Activated CD4-positive, alpha-beta memory T cell treated with anti-CD3 and anti-CD28 coated beads, Interleukin-2, amount 10 ng/mL, durations not matched to agents 7 days and 5 days (primary cell): ENCODE data around the gene CAPN12. TPM values are rescaled to one million over a fixed set of nuclear protein-coding genes. Genes with fewer than 3 reads are reported as not detected.

Experiments used
- CTCF ChIA-PET: fragments of 350-600 bp; sonication (Branson Sonifier 250); formaldehyde crosslinking; loops from one replicate; lab custom pipeline; 2021; ENCODE audit warnings: antibody characterized with exemption, inconsistent platforms; lab: Charles Lee
- POLR2A ChIA-PET: fragments of 350-600 bp; sonication (Branson Sonifier 250); formaldehyde crosslinking; loops from one replicate; lab custom pipeline; 2021; ENCODE audit warnings: antibody characterized with exemption; lab: Charles Lee
- DNase-seq: peaks from one replicate; pipeline ENCODE4 v3.0.0-alpha.2; 2020
- H3K27ac Mint-ChIP-seq: one replicate; pipeline ENCODE4 v1.8.0; 2021; ENCODE audit warnings: mild to moderate bottlenecking, mixed read lengths
- H3K27me3 Mint-ChIP-seq: one replicate; pipeline ENCODE4 v1.8.0; 2021; ENCODE audit warnings: mixed read lengths
- H3K36me3 Mint-ChIP-seq: one replicate; pipeline ENCODE4 v1.8.0; 2021; ENCODE audit warnings: low read depth, mixed read lengths
- H3K4me1 Mint-ChIP-seq: one replicate; pipeline ENCODE4 v1.8.0; 2021; ENCODE audit warnings: mixed read lengths
- H3K4me3 Mint-ChIP-seq: one replicate; pipeline ENCODE4 v1.8.0; 2021; ENCODE audit warnings: mild to moderate bottlenecking, mixed read lengths
- H3K9me3 Mint-ChIP-seq: one replicate; pipeline ENCODE4 v1.8.0; 2021; ENCODE audit warnings: mixed read lengths
- total RNA-seq, 2 experiments: library from RNA; stranded (reverse); gene quantifications; one replicate each; pipeline ENCODE4 v1.2.3, GENCODE V29; 2021

CAPN12 gene
- total RNA-seq, 2 experiments from 2014 or later: 22.9 to 24.9 TPM

- H3K9me3 Mint-ChIP-seq: no peaks in the 10 kb centered on the region
- peak overlapping the region; percentile 40 for H3K27ac Mint-ChIP-seq
- peaks cover 16% of the 10 kb centered on the region for H3K4me1 Mint-ChIP-seq
- no peaks in the 10 kb centered on the region for H3K27me3 Mint-ChIP-seq
- DNase-seq: no peak
- CTCF ChIA-PET: interaction anchor here (0.7 kb wide), 1 partner anchor 109 kb away, joined by 4 read pairs; no protein-coding TSS in a partner anchor
- H3K4me3 Mint-ChIP-seq: no peak overlapping the region
- POLR2A ChIA-PET: interaction anchor here (0.7 to 2.5 kb wide), 5 partner anchors 9 to 327 kb away, joined by 3 to 10 read pairs (median 4); no protein-coding TSS in a partner anchor
- H3K36me3 Mint-ChIP-seq: peaks cover 59% of the 10 kb centered on the region
Observed at GRCh38 chr19:38726284-38726673, 18.0 kb downstream of the CAPN12 start.

DNA sequence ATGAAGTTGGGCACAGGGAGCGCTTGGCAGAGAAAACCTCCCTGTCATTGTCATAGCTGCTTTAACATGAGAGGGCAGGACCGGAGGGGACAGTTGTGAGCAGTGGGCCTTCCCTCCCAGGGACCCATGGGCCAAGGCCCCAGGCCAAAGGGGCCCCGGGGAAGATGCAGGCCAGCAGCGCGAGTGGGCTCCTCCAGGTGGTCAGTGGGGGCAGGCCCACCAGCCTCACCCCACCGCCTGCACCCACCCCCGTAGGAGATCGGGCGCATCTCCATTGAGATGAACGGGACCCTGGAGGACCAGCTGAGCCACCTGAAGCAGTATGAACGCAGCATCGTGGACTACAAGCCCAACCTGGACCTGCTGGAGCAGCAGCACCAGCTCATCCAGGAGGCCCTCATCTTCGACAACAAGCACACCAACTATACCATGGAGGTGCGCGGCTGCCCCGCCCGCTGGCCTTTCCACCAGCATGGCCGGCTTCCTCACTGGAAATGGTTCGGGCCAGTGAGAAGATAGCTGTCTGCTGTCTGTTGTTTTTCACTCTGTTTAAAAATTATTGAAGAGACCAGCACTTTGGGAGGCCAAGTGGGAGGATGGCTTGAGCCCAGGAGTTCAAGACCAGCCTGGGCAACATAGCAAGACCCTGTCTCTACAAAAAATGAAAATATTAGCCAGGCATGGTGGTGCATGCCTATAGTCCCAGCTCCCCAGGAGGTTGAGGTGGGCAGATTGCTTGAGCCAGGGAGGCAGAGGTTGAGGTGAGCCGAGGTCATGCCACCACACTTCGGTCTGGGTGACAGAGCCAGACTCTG, 18.6 kb downstream of the CAPN12 start:
- Mint-ChIP-seq H3K27me3 (no peaks in the 10 kb centered on the region), H3K9me3 (no peaks in the 10 kb centered on the region), H3K27ac (no peak overlapping the region), H3K36me3 (peaks cover 63% of the 10 kb centered on the region), H3K4me3 (no peak overlapping the region), H3K4me1 (peaks cover 16% of the 10 kb centered on the region)
- DNase-seq: no peak
- ChIA-PET CTCF (interaction anchor here (0.7 kb wide), 1 partner anchor 110 kb away, joined by 4 read pairs; no protein-coding TSS in a partner anchor), POLR2A (interaction anchor here (0.7 to 2.5 kb wide), 7 partner anchors 9 to 326 kb away, joined by 3 to 10 read pairs (median 3); no protein-coding TSS in a partner anchor)

GRCh38 chr19:38723990-38724854, 20.1 kb downstream of the CAPN12 start:
- DNase-seq: no peak
- Mint-ChIP-seq H3K27me3 (no peaks in the 10 kb centered on the region), H3K4me3 (no peak overlapping the region), H3K36me3 (peaks cover 58% of the 10 kb centered on the region), H3K27ac (no peak overlapping the region), H3K4me1 (peaks cover 7% of the 10 kb centered on the region), H3K9me3 (no peaks in the 10 kb centered on the region)
- ChIA-PET CTCF (no interaction called here), POLR2A (interaction anchor here (1.1 to 2.5 kb wide), 4 partner anchors 11 to 125 kb away, joined by 3 to 10 read pairs (median 3); no protein-coding TSS in a partner anchor)

- no peak overlapping the region for H3K27ac Mint-ChIP-seq
- H3K4me1 Mint-ChIP-seq: peaks cover 7% of the 10 kb centered on the region
- H3K4me3 Mint-ChIP-seq: no peak overlapping the region
- H3K9me3 Mint-ChIP-seq: no peaks in the 10 kb centered on the region
- ChIA-PET POLR2A (interaction anchor here (1.2 to 2.5 kb wide), 4 partner anchors 10 to 30 kb away, joined by 3 to 10 read pairs (median 4); no protein-coding TSS in a partner anchor), CTCF (interaction anchor here (1.4 kb wide), 1 partner anchor 207 kb away, joined by 6 read pairs; the partner anchor contains the start of genes MRPS12 and SARS2)
- DNase-seq: no peak
- H3K36me3 Mint-ChIP-seq: peaks cover 65% of the 10 kb centered on the region
- no peaks in the 10 kb centered on the region for H3K27me3 Mint-ChIP-seq
Observed at GRCh38 chr19:38723606-38723965, 20.7 kb downstream of the CAPN12 start.

GRCh38 chr19:38722947-38723605, 21.2 kb downstream of the CAPN12 start:
- CTCF ChIA-PET: interaction anchor here (1.4 kb wide), 1 partner anchor 207 kb away, joined by 6 read pairs; the partner anchor contains the start of genes MRPS12 and SARS2
- peaks cover 7% of the 10 kb centered on the region for H3K4me1 Mint-ChIP-seq
- H3K4me3 Mint-ChIP-seq: no peak overlapping the region
- H3K9me3 Mint-ChIP-seq: no peaks in the 10 kb centered on the region
- DNase-seq: no peak
- POLR2A ChIA-PET: interaction anchor here (0.7 to 1.4 kb wide), 4 partner anchors 11 to 76 kb away, joined by 3 to 4 read pairs (median 3); partner anchors contain the start of gene ACTN4
- H3K36me3 Mint-ChIP-seq: peaks cover 67% of the 10 kb centered on the region
- no peak overlapping the region for H3K27ac Mint-ChIP-seq
- H3K27me3 Mint-ChIP-seq: no peaks in the 10 kb centered on the region

GRCh38 chr19:38721979-38722773, 22.1 kb downstream of the CAPN12 start:
- H3K27ac Mint-ChIP-seq: no peak overlapping the region
- ChIA-PET POLR2A (interaction anchor here (0.9 to 1.4 kb wide), 4 partner anchors 10 to 29 kb away, joined by 3 to 4 read pairs (median 3); no protein-coding TSS in a partner anchor), CTCF (interaction anchor here (1.4 kb wide), 1 partner anchor 208 kb away, joined by 6 read pairs; the partner anchor contains the start of genes MRPS12 and SARS2)
- no peak overlapping the region for H3K4me3 Mint-ChIP-seq
- no peaks in the 10 kb centered on the region for H3K27me3 Mint-ChIP-seq
- H3K36me3 Mint-ChIP-seq: peaks cover 67% of the 10 kb centered on the region
- H3K4me1 Mint-ChIP-seq: peaks cover 7% of the 10 kb centered on the region
- no peaks in the 10 kb centered on the region for H3K9me3 Mint-ChIP-seq
- no peak for DNase-seq

- Mint-ChIP-seq H3K4me1 (peaks cover 3% of the 10 kb centered on the region), H3K4me3 (no peak overlapping the region), H3K27me3 (no peaks in the 10 kb centered on the region), H3K36me3 (peaks cover 65% of the 10 kb centered on the region), H3K9me3 (no peaks in the 10 kb centered on the region), H3K27ac (no peak overlapping the region)
- ChIA-PET POLR2A (interaction anchor here (0.9 to 1.1 kb wide), 2 partner anchors 11 to 13 kb away, joined by 3 read pairs; no protein-coding TSS in a partner anchor), CTCF (no interaction called here)
- no peak for DNase-seq
Observed at GRCh38 chr19:38721496-38721895, 22.8 kb downstream of the CAPN12 start.

DNA sequence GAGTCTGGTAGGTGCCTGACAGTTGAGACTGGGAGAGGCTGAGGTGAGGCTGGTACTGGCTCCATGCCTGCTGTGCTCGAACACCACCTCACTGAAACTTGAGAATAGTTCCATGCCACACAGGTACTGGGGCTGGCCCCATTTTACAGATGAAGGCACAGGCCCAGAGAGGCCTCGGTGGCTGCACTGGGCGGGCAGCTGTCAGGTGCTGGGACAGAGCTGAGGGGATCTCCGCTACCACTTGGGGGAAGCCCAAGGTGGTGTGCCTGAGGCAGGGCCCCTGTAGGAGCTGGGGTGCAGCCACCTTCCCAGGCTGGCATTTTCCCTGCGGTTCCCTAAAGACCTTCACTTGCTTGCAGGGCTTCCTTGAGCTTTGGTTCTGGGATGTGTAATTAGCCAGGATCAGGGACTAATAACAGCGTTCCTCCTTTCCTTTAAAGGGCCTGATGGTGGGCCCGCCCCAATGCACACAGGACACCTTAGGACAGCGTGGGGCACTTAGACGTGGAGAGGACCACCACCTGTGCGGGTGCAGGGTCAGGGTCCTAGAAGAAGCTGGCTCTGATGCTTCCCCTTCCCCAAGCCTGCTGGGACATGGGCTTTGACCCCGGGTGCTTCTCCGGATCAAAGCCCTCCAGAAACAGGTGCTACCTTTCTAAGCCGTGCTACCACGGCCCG, 23.6 kb downstream of the CAPN12 start:
- Mint-ChIP-seq H3K27ac (no peak overlapping the region), H3K36me3 (peaks cover 64% of the 10 kb centered on the region), H3K4me3 (no peak overlapping the region), H3K27me3 (no peaks in the 10 kb centered on the region), H3K9me3 (no peaks in the 10 kb centered on the region), H3K4me1 (no peaks in the 10 kb centered on the region)
- ChIA-PET POLR2A (interaction anchor here (0.9 to 1.1 kb wide), 2 partner anchors 12 to 14 kb away, joined by 3 read pairs; no protein-coding TSS in a partner anchor), CTCF (no interaction called here)
- DNase-seq: no peak

DNA sequence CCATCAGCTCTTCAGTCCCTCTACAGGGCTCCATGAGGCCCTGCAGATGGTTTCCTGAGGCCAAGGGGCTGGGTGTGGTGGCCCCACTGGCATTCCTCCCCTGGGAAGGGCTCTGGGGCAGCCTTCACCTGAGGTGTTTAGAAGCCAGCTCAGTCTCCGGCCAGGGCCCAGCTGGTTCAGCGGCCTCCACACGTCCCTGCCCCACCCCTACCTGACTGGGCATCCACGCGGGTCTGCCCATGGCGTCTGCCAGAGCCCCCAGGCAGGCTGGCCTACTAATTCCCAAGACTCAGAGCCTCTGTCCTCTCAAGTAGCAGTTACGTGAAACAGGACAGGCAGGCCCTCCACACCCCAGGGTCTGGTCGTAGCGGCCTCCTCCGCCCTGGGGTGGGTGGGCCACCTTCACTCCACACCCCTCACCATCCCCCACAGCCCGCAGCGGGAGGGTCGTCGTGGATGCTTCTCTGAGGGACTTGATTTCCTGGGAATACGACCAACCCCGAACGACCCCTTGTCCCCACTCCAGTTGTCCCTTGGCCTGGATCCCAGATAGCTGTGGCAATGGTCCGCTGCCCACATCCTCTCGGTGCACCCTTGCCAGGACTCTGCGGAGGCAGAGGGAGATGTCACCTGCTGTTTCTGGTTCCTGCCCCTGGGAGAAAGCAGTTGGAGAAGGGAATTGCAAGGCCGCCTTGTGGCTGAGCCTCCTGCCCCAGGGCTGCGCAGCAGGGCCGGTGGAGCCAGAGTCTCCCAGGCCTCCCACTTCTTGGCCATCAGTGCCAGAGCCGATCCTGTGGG, 24.3 kb downstream of the CAPN12 start:
- Mint-ChIP-seq H3K36me3 (peaks cover 66% of the 10 kb centered on the region), H3K4me3 (no peak overlapping the region), H3K9me3 (no peaks in the 10 kb centered on the region), H3K27ac (no peak overlapping the region), H3K4me1 (no peaks in the 10 kb centered on the region), H3K27me3 (no peaks in the 10 kb centered on the region)
- POLR2A ChIA-PET: no interaction called here
- CTCF ChIA-PET: no interaction called here
- no peak for DNase-seq

DNA sequence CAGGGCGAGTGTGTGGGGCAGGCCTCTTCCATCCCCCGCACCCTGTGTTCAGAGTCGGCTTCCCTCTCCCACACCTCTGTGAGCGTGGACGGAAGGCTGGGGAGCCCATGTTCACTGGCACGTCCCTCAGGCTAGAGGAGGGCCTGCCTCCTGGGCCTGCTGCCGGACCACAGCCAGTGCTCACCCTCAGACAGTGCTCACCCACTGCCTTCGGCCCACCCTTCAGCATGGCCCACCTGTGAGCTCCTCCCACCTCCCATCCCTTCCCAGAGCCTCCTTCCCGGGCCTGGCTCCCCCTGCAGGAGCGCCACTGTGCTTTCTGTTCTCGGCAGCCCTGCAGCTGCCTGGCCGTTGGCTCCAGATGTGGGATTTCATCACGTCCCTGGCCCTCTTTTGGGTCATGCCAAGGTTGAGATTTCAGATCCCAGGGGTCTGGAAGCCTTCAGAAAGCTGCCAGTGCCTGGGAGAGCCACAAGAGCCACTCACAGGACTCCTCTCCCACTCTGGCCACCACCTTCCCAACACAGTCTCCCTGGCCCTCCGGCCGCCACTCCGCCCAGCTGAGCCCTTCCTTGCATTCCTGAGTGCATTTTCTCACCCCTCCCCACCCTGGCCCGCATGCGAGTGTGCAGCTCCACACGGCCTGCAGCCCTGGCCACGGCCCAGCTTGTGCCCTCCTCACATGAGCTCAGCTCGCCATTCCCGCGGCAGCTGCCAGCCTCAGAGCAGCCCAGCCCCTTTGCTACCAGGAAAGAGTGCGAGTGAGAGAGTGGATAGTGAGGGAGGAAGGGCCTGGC, 25.3 kb downstream of the CAPN12 start:
- no peak overlapping the region for H3K27ac Mint-ChIP-seq

More for the DNA sequence above, 25.3 kb downstream of the CAPN12 start:
- Mint-ChIP-seq H3K27me3 (no peaks in the 10 kb centered on the region), H3K4me3 (no peak overlapping the region), H3K9me3 (no peaks in the 10 kb centered on the region), H3K4me1 (no peaks in the 10 kb centered on the region), H3K36me3 (peaks cover 65% of the 10 kb centered on the region)
- no peak for DNase-seq
- ChIA-PET POLR2A (no interaction called here), CTCF (no interaction called here)
